HG02840 (cell line): ENCODE results near the gene SF3B5.
"Not testable (repeated sequence)": the region's sequence is repeated elsewhere in the genome, so short reads cannot be mapped to it uniquely, and the experiment has no call there.

Experiments
- ATAC-seq: cut with Tn5 transposase; IDR thresholded peaks from one replicate; pipeline ENCODE4 v1.9.1; 2021; ENCODE audit warnings: mild to moderate bottlenecking, moderate library complexity, moderate number of reproducible peaks; ENCODE audit not compliant: unreplicated experiment, low FRiP score

Gene SF3B5

GRCh38 chr6:144065213-144065660 lies 30.1 kb downstream of the SF3B5 start:
- no peak for ATAC-seq

- ATAC-seq = peak; percentile 14
These were observed 30.8 kb downstream of the SF3B5 start for GRCh38 chr6:144064402-144065212.

- ATAC-seq = peak; percentile 74
These were observed 31.5 kb downstream of the SF3B5 start for GRCh38 chr6:144063744-144064401.

- ATAC-seq = peak; percentile 4
These were observed 32.1 kb downstream of the SF3B5 start for GRCh38 chr6:144063246-144063743.

- ATAC-seq = no peak
These were observed 32.6 kb downstream of the SF3B5 start for GRCh38 chr6:144062786-144063185.

DNA sequence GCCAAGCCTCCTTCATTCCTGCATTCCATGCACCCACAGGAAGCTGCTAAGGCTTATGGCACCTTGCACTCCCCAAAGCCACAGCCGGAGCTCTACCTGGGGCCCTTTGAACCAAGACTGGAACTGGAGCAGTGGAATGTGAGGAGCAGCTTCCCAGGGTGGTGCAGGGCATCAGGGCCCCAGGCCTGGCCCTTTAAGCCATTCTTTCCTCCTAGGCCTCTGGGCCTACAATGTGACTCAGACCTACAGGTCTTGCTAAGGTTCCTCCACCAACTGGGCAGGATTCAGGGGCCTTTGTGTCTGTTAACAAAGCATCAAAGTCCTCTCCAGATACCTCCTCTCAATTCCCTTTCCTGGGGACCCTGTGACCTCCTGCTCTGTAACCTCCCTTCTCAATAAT lies 36.2 kb downstream of the SF3B5 start:
- ATAC-seq = no peak

DNA sequence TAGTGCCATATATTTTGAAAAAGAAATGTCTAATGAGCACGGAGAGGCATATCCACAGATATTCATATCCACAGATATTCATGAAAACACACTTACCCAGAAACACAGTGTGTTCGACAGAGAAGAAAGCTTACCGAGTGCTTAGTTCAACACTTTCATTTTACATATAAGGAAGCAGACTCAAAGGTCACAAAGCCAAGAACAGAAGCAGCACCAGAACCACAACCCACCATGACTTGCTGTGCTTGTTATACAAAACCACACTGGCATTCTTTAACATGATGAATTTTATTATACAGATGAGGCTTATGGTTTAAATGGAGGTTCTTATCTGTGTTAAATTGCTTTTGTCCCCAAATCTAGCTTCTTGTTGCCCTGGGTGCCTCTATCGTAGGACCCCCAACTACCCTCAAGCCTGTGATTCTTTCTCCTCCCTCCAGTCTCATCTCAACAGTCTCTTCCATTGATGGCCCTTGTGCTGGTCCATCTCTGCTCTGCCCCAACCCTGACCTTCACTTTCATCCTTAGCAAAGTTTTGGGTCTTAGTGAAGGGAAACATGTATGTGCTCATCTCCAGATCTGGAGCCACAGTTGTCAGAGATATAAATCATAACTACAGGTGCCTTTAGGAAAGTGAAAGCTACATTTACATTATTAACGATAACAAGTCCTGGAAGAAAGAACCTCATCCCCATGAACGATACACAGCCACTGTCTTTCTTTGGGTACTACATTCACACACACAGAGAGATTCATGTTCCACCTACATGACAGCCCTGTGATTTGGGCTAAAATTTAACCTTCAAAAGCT lies 40.0 kb downstream of the SF3B5 start:
- peak; percentile 82 for ATAC-seq

DNA sequence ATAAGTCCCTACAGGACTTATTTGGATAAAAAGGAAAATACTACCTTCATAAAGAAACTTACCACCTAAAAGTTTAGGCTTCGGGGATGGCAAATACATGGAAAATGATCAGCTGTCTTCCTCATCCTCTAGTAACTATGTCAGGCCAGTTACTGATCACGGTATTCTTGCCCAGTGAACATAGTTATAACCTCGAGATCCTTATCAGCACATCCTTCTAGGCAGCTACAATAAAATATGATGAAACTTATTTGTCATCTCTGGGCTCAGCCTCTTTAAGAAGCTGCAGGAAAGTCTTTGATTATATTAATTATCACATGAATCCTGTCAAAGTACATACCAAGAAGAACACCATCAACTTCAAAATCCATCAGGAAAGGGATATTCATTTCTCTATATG lies 41.8 kb downstream of the SF3B5 start:
- no peak for ATAC-seq

DNA sequence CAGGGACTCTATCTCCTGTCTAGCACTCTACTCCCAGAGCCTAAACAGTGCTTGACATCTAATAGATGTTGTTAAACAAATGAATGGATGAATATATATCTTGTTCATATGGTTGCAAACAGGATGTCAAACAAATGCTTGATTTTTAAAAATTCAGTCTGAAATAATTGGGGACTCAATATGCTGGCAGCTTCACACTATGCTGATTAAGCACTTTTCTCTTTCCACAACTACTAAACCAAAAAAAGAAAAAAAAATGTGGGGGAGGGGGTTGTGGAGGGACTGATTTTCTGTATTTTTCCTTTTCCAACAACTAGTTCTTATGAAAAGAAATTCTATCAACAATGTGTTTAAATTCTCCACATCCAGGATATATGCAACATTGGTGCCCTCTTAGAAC lies 42.9 kb downstream of the SF3B5 start:
- no peak for ATAC-seq

GRCh38 chr6:144049386-144049785 lies 46.0 kb downstream of the SF3B5 start:
- no peak for ATAC-seq

DNA sequence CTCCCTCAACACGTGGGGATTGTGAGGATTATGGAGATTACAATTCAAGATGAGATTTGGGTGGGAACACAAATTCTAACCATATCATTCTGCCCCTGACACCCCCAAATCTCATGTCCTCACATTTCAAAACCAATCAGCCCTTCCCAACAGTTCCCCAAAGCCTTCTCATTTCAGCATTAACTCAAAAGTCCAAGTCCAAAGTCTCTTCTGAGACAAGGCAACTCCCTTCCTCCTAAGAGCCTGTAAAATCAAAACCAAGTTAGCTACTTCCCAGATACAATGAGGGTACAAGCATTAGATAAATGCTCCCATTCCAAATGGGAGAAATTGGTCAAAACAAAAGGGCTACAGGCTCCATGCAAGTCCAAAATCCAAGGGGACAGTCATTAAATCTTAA lies 47.7 kb downstream of the SF3B5 start:
- no peak for ATAC-seq

GRCh38 chr6:144046672-144047071 lies 48.7 kb downstream of the SF3B5 start:
- not testable (repeated sequence) for ATAC-seq

GRCh38 chr6:144044989-144045388 lies 50.4 kb downstream of the SF3B5 start:
- not testable (repeated sequence) for ATAC-seq
